Epithelial cell of proximal tubule (primary cell): ENCODE data around the gene PRL. TPM values are rescaled to one million over a fixed set of nuclear protein-coding genes. Genes with fewer than 3 reads are reported as not detected.
A peak's percentile ranks its signal among the peaks of the same experiment; 100 is the strongest.

Experiments
- DNase-seq: peaks from one replicate; pipeline ENCODE4 v3.0.0-alpha.2; 2011; ENCODE audit warnings: low read depth
- H3K4me3 ChIP-seq: 2 replicates; pipeline ENCODE4 v1.5.1; 2011; ENCODE audit warnings: low read depth, mild to moderate bottlenecking, low read length
- CTCF ChIP-seq: conservative IDR thresholded peaks from 2 replicates; pipeline ENCODE4 v1.5.1; 2012; ENCODE audit warnings: low read depth, mild to moderate bottlenecking, low read length
- total RNA-seq: library from RNA; depleted of rRNA; stranded (reverse); fragments of >200 nt; gene quantifications from 2 replicates; pipeline ENCODE4 v1.2.3, GENCODE V29; 2015

PRL gene
- total RNA-seq, 1 donor from 2014 or later, result not detected

- no peak overlapping the region for H3K4me3 ChIP-seq
- no peak for TF ChIP-seq CTCF
- peak; percentile 89 for DNase-seq
Measured at GRCh38 chr6:22320750-22321149, 23.9 kb upstream of the PRL start.

GRCh38 chr6:22318404-22318803, 21.6 kb upstream of the PRL start:
- H3K4me3 ChIP-seq, result no peak overlapping the region
- no peak for DNase-seq
- TF ChIP-seq CTCF, result no peak

GRCh38 chr6:22313796-22314195, 17.0 kb upstream of the PRL start:
- no peak overlapping the region for H3K4me3 ChIP-seq
- no peak for TF ChIP-seq CTCF
- no peak for DNase-seq

- DNase-seq, result no peak
- TF ChIP-seq CTCF, result no peak
- no peak overlapping the region for H3K4me3 ChIP-seq
Measured at GRCh38 chr6:22308939-22309338, 12.1 kb upstream of the PRL start.

- no peak overlapping the region for H3K4me3 ChIP-seq
- TF ChIP-seq CTCF, result no peak
- DNase-seq, result no peak
Measured at GRCh38 chr6:22306741-22307466, 10.1 kb upstream of the PRL start.

GRCh38 chr6:22302838-22303237, 6.0 kb upstream of the PRL start:
- DNase-seq, result no peak
- TF ChIP-seq CTCF, result no peak
- no peak overlapping the region for H3K4me3 ChIP-seq

GRCh38 chr6:22300273-22300998, 3.6 kb upstream of the PRL start:
- no peak for DNase-seq
- no peak for TF ChIP-seq CTCF

More at GRCh38 chr6:22300273-22300998, 3.6 kb upstream of the PRL start:
- no peak overlapping the region for H3K4me3 ChIP-seq
